Femur (tissue), 1 donor: Measurements from ENCODE around the gene TMEM183A.
A peak's percentile ranks its signal among the peaks of the same experiment; 100 is the strongest.

ENCODE experiments used
- DNase-seq: peaks from one replicate; pipeline ENCODE4 v3.0.0-alpha.2; 2017

The TMEM183A gene

DNA sequence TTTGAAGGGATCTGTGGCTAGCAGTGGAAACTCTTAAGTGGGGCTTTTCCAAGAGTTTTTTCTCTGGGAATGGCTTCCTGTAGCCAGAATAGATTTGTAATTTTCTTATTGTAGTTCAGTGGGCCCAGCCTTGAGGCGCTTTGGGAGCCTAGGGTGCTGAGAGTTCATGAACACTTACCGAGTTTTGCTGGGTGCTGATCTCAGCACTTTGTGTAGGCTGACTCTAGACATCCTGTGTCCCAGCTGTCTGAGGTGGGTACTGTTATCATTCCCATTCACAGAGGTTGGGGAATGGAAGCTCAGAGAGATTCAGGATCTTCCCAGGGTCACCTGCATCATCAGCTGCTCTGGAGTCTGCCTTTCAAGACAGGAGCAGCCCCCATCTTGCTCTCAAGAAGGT is 26.1 kb downstream of the TMEM183A start:
- DNase-seq = no peak

DNA sequence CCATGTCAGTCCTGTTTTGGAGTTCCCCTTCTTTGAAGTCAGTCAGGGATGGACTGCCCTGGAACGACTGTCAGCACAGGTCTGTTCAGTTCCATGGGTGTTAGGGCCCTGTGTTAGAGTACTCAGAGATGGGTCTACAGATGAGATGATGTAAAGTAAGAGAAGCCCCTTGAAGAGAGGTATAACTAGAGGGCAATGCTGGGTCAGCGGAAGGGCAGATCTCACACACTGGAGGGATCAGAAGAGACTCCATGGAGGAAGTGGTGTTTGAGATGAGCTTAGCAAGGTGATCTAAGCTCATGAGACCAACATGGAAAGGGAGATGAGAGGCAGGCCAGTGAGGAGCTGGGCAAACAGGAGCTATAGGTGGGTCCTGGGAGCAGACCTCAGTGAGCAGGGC is 26.7 kb downstream of the TMEM183A start:
- DNase-seq = no peak

DNA sequence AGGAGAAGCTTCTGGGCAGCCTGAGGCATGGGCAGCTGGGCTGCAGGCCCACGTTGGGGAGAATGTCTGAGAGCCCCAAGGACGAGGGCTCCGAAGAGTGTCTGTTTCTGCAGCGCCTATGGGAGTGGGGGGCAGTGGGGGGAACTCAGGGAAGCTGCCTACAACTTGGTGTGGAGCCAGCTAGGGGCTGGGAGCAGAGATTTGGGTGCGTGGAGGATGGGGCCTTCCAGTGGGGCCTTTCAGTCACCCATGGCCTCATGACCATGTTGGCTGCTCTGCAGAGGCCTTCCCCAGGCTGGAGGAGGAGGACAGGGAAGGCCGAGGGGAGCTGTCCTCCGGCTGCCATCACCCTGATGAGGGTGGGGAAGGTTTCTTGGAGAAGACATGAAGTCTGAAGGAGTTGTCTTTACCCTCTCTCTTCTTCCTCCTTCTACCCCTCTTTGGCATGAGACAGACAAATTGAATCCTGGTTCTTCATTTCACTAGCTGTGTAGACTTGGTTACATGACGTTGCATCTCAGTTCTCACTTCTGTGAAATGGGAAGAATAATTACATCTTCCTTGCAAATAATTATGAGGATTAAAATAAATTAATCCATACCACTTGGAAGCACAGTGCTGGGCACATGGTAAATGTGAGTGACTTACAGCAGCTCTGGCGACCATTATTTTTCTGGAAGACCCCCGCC is 27.4 kb downstream of the TMEM183A start:
- no peak for DNase-seq

DNA sequence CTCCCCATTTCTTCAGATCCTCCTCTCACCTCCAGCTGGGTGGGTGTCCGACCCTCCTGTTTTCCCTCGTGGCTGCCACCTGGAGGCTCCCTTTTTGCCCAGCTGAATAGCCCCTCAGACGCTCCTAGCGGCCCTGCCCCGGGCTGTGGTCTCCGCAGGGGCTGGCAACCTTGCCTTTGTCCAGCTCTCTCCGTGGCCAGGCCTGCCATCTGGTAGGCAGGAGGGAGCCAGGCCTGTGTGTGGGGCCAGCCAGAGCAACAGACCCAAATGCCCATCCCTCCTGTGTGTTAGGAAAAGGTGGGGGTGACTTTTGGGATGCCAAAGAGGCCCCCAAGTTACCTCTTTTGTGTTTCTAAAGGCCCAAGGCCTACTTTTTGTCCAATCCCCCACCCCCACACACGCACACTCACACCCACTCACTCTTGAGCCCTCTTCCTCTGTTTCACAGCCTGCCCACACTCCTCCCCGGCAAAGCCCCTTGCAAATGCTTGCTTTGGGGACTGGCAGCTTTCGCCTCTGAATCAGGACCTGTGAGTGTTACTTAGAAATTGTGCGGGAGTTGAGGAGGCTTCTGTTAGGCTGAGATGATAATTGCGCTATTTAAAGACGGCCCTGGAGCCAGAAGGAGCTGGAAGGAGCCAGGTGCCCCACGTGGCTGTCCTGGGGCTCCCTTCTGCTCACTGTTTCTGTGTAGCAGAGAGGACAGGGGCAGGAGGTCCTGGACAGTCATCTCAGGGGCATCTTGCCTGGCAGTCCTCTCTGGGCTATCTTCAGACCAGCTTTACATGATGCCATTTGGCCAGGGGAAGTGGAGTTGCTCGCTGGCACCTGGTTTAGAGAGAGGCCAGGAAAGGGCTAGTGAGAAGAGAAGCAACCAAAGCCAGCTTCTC is 28.2 kb downstream of the TMEM183A start:
- no peak for DNase-seq

DNA sequence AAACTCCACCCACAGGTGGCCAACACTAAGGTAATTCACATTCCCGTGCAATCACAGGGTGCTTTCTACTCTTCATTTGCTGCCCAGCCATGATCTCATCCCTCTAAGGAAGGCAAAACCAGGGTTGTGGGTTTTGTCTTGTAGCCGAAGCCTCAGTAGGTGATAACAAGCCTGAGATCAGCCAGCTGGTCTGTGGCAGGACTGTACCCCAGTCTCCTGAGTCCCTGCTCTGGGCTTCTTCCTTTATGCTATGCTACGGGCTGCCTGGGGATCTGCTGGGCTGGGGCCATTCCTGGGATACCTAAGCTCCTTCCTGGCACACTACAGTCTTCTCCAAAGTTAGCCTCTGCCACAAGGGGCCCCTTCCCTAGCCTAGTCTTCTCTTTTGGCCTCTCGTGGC is 29.0 kb downstream of the TMEM183A start:
- no peak for DNase-seq

DNA sequence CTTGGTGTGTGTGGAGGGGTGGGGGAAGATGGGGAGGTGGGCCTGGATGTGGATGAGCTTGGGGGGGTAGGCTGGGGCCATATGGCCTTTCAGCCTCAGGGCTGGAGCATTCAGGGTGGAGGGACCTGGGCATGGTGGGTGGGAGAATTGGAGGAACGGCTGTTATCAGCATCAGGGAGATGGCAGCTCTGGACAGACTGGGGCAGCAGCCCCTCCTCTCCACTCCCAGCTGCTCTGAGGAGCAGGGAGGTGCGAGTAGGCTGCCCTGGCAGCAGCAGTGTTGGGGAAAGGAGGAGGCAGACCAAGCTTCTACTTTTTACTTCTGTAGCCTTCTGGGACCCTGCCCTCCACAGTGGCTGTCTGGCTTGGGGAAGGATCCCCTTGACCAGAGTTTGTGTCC is 29.4 kb downstream of the TMEM183A start:
- no peak for DNase-seq

DNA sequence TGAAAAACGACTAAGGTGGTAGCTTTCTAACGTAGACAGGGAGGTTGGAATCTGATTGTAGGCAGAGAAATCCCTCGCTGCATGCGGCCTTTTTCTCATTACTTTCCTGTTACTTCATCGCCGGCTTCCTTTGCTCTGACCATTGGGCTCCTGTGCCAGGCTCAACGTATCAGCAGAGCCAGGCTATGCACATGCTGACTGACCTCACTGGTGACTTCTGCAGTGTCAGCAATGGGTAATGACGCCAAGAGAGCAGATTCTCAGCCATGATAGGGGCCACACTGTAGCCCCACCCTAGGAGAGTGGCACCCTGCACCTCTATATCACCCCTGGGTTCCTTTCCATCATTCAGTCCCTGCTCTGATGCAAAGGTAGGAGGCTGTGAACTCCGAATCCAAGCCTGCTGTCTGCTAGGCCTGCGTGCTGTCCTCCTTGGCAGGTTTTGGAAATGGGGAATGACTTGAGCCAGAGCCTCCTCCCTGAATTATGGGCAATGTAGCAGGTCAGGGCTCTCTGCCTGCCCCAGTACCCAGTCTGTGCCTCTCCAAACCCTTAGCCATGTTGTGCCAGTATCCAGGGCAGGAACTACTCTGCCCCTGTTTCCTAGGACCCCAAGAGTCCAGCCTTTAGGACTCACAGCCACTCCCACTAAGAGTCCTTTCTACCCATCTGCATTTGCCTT is 30.5 kb downstream of the TMEM183A start:
- DNase-seq = no peak

DNA sequence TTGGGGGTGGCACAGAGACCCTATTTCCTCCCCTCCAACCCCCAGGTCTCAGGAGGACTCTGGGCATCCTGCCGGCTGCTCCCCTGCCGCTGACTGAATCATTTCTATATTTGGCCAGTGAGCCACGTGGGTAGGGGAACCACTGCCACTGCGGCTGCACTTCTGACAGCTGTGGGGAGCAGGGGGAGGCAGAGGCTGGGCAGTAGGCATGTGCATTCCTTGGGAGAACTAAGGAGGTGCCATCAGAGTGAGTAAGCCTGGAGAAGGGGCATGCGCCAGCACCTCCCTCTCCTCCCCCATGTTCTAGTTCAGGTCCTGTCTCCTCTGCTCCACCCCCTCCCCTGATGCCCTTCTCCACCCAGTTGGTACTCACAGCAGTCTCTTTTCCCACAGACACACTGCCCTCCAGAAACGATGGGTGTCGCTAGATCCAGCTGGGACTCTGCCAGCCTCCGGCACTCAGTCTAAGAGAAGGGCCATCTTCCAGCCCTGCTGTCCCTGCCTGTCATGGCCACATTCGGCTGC is 31.1 kb downstream of the TMEM183A start:
- peak; percentile 85 for DNase-seq

DNA sequence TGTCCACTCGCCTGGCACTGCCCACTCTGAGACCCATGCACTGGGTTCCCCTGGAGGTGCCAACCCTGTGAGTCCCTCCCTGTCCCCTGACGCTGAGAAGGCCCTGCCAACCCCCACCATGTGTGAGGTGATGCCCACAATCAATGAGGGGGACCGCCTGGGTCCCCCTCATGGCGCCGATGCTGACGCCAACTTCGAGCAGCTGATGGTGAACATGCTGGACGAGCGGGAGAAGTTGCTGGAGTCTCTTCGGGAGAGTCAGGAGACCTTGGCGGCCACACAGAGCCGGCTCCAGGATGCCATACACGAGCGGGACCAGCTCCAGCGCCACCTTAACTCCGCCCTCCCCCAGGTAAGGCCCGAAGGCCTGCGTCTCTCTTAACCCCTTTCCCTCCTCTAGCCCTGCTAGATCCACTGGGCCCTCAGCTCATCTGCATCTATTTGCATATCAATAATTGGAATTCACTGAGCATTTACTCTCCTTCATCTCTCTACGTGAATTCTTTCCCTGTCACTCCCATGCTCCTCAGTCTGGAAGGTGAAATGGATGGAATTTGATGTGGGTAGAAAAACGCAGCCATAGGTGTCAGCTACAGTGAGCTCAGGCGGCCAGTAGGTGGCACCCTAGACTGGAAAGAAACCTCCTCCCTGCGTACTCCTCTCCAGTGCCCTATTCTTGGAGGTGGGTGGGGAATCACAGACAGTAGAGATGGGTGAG is 31.9 kb downstream of the TMEM183A start:
- DNase-seq = peak; percentile 81

DNA sequence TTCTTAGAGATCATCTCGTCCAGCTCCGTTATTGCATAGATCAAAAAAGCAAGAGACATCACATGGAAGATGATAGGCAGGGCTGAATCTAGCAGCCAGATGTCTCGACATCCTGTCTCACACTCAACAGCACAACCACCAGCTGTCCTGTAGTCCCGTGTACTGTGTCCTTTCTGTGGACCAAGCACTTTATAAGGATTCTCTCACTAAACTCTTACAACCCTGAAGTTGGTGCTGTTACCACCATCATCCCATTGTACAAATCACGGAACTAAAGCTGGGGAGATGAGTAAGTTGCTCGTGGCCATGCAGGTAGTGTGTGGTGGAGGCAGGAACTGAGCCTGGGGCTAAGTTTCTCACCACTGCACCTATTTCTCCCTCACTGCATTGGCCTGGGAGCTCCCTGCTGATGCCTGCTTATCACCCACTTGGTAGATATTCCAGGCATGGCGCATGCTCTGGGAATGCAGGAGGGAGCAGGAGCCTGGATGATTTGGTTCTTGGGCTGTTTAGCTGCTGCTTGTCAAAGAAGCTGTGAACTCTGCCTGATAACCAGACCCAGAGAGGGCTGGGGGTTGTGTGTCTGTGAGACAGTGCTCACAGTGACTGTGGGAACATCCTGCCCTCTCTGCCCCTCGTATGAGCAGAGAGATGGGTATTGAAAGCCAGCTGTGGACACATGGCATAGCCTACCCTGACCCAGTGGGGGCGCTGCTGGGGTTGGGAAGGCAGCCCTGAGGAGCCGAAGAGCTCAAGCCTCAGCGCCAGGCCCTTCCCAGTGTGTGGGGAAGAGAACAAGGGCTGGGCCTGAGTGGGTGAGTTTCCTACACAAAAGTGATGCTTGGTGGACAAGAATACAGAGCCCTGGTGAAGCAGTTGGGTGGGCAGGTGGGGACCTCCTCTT is 32.7 kb downstream of the TMEM183A start:
- no peak for DNase-seq

DNA sequence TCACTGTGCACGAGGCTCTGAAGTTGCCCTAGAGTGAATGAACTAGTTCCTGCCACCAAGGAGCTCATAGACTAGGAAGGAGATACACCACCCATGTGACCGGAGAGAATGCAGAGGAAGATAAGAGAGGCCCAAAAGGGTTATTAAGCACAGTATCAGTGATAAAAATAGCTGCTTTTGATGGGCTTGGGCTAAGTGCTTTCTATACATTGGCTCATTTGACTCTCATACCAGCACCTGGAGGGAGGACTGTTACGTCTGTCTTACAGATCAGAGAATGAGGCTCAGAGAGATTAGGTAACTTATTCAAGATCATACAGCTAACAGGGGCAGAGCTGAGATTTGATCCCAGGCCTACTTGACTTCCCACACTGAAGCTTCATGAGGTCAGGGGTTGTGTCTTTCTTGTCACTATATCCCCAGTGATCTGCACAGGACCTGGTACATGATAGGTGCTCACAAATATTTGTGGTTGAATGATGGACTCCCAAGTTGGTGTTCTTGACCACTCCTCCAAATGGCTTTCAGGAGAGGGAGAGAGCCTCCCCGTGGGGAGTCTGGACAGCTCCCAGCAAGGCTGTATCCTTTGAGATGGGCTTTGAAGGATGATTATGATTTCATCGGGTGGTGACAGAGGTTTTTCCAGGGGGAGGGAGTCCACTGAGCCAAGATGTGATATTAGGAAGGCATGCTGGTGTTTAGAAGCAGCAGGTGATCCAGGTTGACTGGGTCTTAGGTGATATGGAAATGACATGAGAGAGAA is 33.5 kb downstream of the TMEM183A start:
- DNase-seq = no peak

DNA sequence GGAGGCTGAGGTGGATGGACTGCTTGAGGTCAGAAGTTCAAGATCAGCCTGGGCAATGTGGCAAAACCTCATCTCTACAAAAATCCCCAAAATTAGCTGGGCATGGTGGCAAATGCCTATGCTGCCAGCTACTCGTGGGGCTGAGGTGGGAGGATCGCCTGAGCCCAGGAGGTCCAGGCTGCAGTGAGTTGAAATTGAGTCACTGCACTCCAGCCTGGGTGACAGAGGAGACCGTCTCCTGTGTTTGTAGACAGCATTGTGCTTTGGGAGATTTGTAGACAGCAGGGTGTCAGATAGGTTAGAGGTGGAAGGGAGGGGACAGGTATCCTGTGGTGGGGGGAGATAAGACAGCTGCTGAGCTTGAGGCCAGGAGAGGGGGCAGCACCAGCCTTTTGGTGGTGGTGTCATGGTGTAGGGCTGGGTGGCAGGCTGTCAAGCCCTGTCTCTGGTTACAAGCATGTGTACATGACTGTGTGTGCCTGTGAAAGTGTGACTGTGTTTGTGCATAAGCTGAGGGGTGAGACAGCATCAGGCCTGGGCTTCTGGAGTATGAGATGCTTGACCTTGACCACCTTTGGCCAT is 34.3 kb downstream of the TMEM183A start:
- DNase-seq = no peak

DNA sequence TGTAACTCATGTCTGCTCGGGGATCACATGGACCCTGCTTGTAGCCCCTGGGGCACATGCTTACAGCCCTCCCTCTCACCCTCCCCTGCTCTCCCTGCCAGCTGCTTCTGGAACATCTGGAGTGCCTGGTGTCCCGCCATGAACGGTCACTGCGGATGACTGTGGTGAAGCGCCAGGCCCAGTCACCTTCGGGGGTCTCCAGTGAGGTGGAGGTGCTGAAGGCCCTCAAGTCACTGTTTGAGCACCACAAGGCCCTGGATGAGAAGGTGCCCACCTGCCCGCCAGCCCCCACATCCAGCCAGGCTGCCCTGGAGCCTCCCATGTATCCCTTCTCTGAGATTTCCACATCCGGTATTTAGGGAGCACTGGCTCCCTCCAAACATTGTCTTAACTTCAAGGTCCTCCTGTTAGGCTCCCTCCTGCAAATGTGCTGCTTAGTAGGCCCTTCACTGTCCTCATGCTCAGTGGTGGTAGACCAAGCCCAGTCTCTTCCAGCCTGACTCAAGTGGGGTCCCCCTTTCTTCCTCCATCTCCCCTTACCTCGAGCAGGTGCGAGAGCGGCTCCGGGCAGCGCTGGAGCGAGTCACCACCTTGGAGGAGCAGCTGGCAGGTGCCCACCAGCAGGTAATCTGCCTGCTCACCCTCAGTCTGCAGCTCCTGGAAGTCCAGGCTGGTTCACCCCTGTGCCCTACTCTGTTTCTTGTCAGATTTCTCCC is 36.8 kb downstream of the TMEM183A start:
- no peak for DNase-seq

DNA sequence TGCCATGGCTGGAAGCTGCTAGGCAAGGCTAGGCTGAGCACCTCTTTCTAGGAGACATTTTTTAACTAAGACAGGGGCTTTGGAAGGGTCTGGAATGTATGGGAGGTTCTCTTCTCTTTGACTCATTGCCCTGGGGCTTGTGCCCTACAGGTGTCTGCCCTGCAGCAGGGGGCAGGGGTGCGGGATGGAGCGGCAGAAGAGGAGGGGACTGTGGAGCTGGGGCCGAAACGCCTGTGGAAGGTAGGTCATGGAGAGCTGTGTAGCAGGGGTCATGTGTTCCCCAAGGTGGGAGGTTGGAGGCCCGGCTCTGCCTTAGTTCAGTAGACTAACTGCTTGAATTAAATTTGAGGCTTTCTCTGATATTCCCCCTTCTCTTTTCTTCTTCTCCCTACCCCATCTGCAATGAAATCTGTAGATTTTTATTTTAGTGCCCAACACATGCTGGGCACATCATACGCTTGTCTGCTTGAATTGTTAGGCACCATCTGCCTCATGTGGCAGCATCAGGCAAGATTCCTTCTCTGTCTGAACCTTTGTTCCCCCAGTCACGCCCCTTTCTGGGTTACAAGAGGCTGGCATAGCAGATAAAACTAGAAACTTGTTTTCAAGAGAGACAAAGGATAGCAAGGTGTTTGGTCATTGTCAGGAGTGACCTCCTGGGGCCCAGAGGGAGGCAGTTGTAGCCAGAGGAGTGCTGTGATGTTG is 37.5 kb downstream of the TMEM183A start:
- DNase-seq = no peak

DNA sequence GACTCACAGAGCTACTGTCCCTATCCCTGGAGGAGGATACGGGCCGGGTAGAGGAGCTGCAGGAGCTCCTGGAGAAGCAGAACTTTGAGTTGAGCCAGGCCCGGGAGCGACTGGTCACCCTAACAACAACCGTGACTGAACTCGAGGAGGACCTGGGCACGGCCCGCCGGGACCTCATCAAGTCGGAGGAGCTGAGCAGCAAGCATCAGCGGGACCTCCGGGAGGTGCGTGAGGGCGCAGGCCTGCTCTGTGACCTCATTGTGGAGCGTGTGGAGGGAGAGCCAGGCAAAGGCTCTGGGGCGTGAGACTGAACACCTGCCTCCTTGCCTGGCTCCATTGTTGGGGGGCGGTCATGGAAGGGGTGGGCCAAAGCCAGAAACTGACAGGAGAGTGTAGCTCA is 38.2 kb downstream of the TMEM183A start:
- DNase-seq = no peak

DNA sequence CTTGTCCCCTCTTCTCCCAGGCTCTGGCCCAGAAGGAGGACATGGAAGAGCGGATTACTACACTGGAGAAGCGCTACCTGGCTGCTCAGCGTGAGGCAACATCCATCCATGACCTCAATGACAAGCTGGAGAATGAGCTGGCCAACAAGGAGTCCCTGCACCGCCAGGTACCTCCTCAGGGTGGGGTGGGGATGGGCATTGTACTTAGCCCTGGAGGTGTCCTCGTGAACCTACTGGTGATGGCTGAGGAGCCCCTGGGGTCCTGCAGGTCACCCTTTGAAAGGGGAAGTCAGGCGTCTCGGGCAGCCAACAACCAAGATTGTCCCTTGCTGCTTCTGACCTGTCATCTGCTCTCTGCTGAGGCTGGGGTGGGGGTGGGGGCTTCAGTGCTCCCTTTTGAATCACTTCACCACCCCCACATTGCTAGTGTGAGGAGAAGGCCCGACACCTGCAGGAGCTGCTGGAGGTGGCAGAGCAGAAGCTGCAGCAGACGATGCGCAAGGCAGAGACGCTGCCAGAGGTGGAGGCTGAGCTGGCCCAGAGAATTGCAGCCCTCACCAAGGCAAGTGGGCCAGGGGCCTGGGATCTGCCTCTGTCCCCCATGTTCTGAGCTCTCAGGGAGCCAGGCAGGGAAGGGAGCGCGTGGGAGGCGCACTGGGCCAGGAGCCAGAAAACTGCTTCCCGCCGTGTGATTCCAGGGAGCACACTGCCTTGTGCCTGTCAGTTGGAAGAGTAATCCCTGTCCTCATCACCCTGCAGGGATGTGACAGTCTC is 38.8 kb downstream of the TMEM183A start:
- no peak for DNase-seq

DNA sequence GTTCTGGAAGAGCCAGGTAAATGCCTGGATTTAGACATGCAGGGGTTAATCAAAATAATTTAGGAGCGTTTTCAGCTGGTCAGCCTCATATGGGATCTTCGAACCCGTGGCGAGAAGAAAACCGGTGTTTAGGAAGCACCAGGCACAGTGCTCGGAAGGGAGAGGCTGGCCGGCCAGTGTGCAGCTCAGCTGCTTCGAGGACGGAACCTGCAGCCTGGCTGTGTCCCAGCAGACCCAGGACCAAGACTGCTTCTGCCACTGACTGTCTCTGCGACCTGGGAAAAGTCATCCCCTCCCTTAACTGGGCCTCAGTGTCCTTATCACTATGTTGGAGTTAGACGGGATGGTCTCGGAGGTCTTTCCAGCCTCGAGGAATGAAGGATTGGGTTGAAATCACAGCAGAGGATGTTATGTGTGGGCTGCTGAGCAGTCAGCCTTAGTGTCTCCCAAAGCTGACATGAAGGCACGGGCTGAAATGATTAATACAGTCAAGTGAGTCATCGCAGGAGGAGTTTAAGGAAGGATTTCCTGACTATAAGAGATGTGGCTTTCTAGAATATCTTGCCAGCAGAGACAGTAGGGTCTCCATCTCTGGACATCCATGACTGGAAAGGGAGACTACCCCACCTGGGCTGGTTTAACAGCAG is 39.9 kb downstream of the TMEM183A start:
- DNase-seq = no peak

DNA sequence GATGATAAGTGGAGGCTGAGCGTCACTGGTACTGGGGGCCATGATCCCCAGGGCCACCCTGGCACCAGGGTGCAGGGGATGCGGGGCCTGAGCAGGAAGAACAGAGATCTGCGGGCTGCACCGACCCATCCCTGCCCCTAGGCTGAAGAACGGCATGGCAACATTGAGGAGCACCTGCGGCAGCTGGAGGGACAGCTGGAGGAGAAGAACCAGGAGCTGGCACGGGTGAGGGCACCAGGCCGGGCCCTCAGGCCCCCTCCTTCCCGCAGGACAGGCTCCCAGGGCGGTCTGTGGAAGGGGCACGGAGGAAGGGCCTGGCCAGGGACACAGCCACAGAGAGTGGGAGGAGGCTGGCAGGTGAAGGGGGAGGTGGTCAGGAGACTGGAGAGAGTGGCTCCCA is 40.9 kb downstream of the TMEM183A start:
- DNase-seq = no peak
